A673 (cell line): ENCODE measurements around the gene DOCK10.

Source experiments
- EZH2 ChIP-seq: fragments of 200-600 bp; sonication (generic); IDR thresholded peaks from 2 replicates; pipeline ENCODE4 v1.6.1; 2017; ENCODE audit warnings: borderline replicate concordance, low read depth, mild to moderate bottlenecking, mixed read lengths, antibody characterized with exemption, low read length; ENCODE audit not compliant: poor library complexity, severe bottlenecking
- TF ChIP-seq, protein P1 (sequence below): fragments of 300-800, 200-600 bp; sonication (generic); conservative IDR thresholded peaks from 2 replicates; pipeline ENCODE4 v1.5.1; 2017; ENCODE audit warnings: low read depth, mild to moderate bottlenecking, antibody characterized with exemption, low read length, moderate library complexity, mixed read lengths

DNA sequence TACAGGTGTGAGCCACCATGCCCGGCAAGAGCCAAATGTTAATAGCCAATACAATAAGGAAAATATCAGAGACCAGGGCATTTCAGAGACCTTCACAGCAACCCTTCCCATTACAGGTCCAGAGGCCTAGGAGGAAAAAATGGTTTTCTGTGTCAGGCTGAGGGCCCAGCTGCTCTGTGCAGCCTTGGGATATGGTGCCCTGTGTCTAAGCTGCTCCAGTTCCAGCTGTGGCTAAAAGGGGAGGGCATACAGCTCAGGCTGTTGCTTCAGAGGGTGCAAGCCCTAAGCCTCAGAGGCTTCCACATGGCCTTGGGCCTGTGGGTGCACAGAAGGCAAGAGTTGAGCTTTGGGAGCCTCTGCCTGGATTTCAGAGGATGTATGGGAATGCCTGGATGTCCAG is 306.0 kb downstream of the DOCK10 start:
- TF ChIP-seq, protein P1, sequence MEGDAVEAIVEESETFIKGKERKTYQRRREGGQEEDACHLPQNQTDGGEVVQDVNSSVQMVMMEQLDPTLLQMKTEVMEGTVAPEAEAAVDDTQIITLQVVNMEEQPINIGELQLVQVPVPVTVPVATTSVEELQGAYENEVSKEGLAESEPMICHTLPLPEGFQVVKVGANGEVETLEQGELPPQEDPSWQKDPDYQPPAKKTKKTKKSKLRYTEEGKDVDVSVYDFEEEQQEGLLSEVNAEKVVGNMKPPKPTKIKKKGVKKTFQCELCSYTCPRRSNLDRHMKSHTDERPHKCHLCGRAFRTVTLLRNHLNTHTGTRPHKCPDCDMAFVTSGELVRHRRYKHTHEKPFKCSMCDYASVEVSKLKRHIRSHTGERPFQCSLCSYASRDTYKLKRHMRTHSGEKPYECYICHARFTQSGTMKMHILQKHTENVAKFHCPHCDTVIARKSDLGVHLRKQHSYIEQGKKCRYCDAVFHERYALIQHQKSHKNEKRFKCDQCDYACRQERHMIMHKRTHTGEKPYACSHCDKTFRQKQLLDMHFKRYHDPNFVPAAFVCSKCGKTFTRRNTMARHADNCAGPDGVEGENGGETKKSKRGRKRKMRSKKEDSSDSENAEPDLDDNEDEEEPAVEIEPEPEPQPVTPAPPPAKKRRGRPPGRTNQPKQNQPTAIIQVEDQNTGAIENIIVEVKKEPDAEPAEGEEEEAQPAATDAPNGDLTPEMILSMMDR = no peak
- no peak for TF ChIP-seq EZH2
